Liver (tissue), 9 donors: Measurements from ENCODE around the gene THSD4. TPM values are rescaled to one million over a fixed set of nuclear protein-coding genes. Genes with fewer than 3 reads are reported as not detected.

ENCODE experiments used
- DNase-seq: peaks from one replicate; pipeline ENCODE4 v3.0.0-alpha.2; 2017; ENCODE audit warnings: low spot score
- H3K27ac ChIP-seq, 2 donors: one replicate each; pipeline ENCODE4 v1.7.0; 2013; ENCODE audit warnings: inconsistent platforms in 2 of 2, low read length in 2 of 2, control low read depth in 1 of 2, low read depth in 1 of 2, mild to moderate bottlenecking in 1 of 2
- H3K27me3 ChIP-seq, 4 donors: one replicate each; pipeline versions ENCODE4 v1.6.1 to v1.7.0; 2013; ENCODE audit warnings: low read length in 3 of 4, inconsistent platforms in 1 of 4, mild to moderate bottlenecking in 1 of 4, moderate library complexity in 1 of 4; ENCODE audit not compliant: control insufficient read depth in 4 of 4, insufficient read depth in 4 of 4
- H3K36me3 ChIP-seq, 4 donors: one replicate each; pipeline versions ENCODE4 v1.6.1 to v1.7.0; 2013; ENCODE audit warnings: low read length in 3 of 4, mild to moderate bottlenecking in 3 of 4, low read depth in 1 of 4, moderate library complexity in 1 of 4; ENCODE audit not compliant: control insufficient read depth in 4 of 4, insufficient read depth in 3 of 4
- H3K4me1 ChIP-seq, 4 donors: one replicate each; pipeline versions ENCODE4 v1.6.1 to v1.7.0; 2013; ENCODE audit warnings: low read length in 3 of 4, mild to moderate bottlenecking in 3 of 4, moderate library complexity in 1 of 4; ENCODE audit not compliant: control insufficient read depth in 4 of 4, insufficient read depth in 4 of 4
- H3K4me3 ChIP-seq, 3 donors: one replicate each; pipeline versions ENCODE4 v1.6.1 to v1.7.0; 2013; ENCODE audit warnings: low read length in 3 of 3, control low read depth in 1 of 3, low read depth in 1 of 3, mild to moderate bottlenecking in 1 of 3
- H3K9ac ChIP-seq, 2 donors: one replicate each; pipeline ENCODE4 v1.7.0; 2013; ENCODE audit warnings: low read length in 2 of 2, mild to moderate bottlenecking in 2 of 2, moderate library complexity in 2 of 2, control low read depth in 1 of 2, low read depth in 1 of 2
- H3K9me3 ChIP-seq, 4 donors: one replicate each; pipeline versions ENCODE4 v1.6.1 to v1.7.0; 2013; ENCODE audit warnings: low read length in 3 of 4; ENCODE audit not compliant: control insufficient read depth in 4 of 4
- ATF3 ChIP-seq: IDR thresholded peaks from 2 replicates; pipeline ENCODE4 v1.6.1; 2016; ENCODE audit warnings: antibody characterized with exemption
- CTCF ChIP-seq: fragments of 150-350 bp; IDR thresholded peaks from 2 replicates; pipeline ENCODE4 v1.5.1; 2017; ENCODE audit warnings: improper control_type of control experiment, low read depth, low read length; ENCODE audit not compliant: missing input control
- EGR1 ChIP-seq, 2 donors: IDR thresholded peaks; 2 replicates each; pipeline ENCODE4 v1.6.1; 2016 to 2018; ENCODE audit warnings: antibody characterized with exemption in 2 of 2, low read depth in 2 of 2
- FOXA1 ChIP-seq: IDR thresholded peaks from 2 replicates; pipeline ENCODE4 v1.6.1; 2016; ENCODE audit warnings: antibody characterized with exemption
- FOXA2 ChIP-seq: IDR thresholded peaks from 2 replicates; pipeline ENCODE4 v1.6.1; 2016; ENCODE audit warnings: antibody characterized with exemption
- GABPA ChIP-seq, 2 donors: IDR thresholded peaks in 1 of 2; conservative IDR thresholded peaks in 1 of 2; 2 replicates each; pipeline ENCODE4 v1.6.1; 2016; ENCODE audit warnings: antibody characterized with exemption in 2 of 2, mild to moderate bottlenecking in 1 of 2, moderate library complexity in 1 of 2
- HNF4A ChIP-seq, 2 donors: conservative IDR thresholded peaks; 2 replicates each; pipeline ENCODE4 v1.6.1; 2016; ENCODE audit warnings: antibody characterized with exemption in 2 of 2, mild to moderate bottlenecking in 2 of 2
- HNF4G ChIP-seq: IDR thresholded peaks from 2 replicates; pipeline ENCODE4 v1.6.1; 2016; ENCODE audit warnings: antibody characterized with exemption
- JUND ChIP-seq, 2 donors: IDR thresholded peaks; 2 replicates each; pipeline ENCODE4 v1.6.1; 2016; ENCODE audit warnings: antibody characterized with exemption in 2 of 2
- MAX ChIP-seq: IDR thresholded peaks from 2 replicates; pipeline ENCODE4 v1.6.1; 2016; ENCODE audit warnings: antibody characterized with exemption
- NR2F2 ChIP-seq: IDR thresholded peaks from 2 replicates; pipeline ENCODE4 v1.6.1; 2016; ENCODE audit warnings: antibody characterized with exemption
- RAD21 ChIP-seq, 2 donors: IDR thresholded peaks; 2 replicates each; pipeline ENCODE4 v1.6.1; 2016; ENCODE audit warnings: antibody characterized with exemption in 2 of 2, mild to moderate bottlenecking in 2 of 2
- REST ChIP-seq: IDR thresholded peaks from 2 replicates; pipeline ENCODE4 v1.6.1; 2016; ENCODE audit warnings: antibody characterized with exemption, mild to moderate bottlenecking
- RXRA ChIP-seq, 2 donors: IDR thresholded peaks; 2 replicates each; pipeline ENCODE4 v1.6.1; 2017 to 2018; ENCODE audit warnings: antibody characterized with exemption in 2 of 2, mild to moderate bottlenecking in 1 of 2
- SP1 ChIP-seq: IDR thresholded peaks from 2 replicates; pipeline ENCODE4 v1.6.1; 2018; ENCODE audit warnings: antibody characterized with exemption, mild to moderate bottlenecking
- TAF1 ChIP-seq: conservative IDR thresholded peaks from 2 replicates; pipeline ENCODE4 v1.6.1; 2016; ENCODE audit warnings: antibody characterized with exemption, mild to moderate bottlenecking
- YY1 ChIP-seq: IDR thresholded peaks from 2 replicates; pipeline ENCODE4 v1.6.1; 2016; ENCODE audit warnings: antibody characterized with exemption, mild to moderate bottlenecking
- ZBTB33 ChIP-seq: IDR thresholded peaks from 2 replicates; pipeline ENCODE4 v1.6.1; 2016; ENCODE audit warnings: antibody characterized with exemption
- WGBS: extraction: QIAGEN DNeasy Blood & Tissue Kit; methylation state at CpG from one replicate; pipeline ENCODE4 v1.1.7; 2013; 5-methylcytosine and 5-hydroxymethylcytosine counted together
- polyA plus RNA-seq, 2 donors: library from polyadenylated mRNA; stranded (reverse) in 1 of 2; unstranded in 1 of 2; fragments of 200-250 nt in 1 of 2; fragments of >200 nt in 1 of 2; fragmentation: Nextera tagmentation in 1 of 2; extraction: Ambion mirVana in 1 of 2; gene quantifications; one replicate each; pipeline versions ENCODE4 v1.2.1 to v1.2.3, GENCODE V29; 2013 to 2015
- total RNA-seq, 2 donors: library from RNA; depleted of rRNA; stranded (reverse); fragments of >200 nt; gene quantifications; one replicate each; pipeline ENCODE4 v1.2.3, GENCODE V29; 2014
- donor health status: healthy.
- donor health status: healthy.
- donor health status: healthy.
- donor health status: healthy.
- donor health status: healthy.

THSD4 gene
- total and polyA plus RNA-seq, 4 donors = 0.23 to 11.5 (median 1.9) TPM

GRCh38 chr15:71713191-71713809, 598.0 kb downstream of the THSD4 start:
- TF ChIP-seq ATF3 = no peak
- no peak for TF ChIP-seq REST
- TF ChIP-seq EGR1 (IDR thresholded peaks at IDR 0.05; ENCODE audit: low read depth in 2 of 2) = no peak
- TF ChIP-seq CTCF = no peak
- TF ChIP-seq ZBTB33 = no peak
- no peak for TF ChIP-seq SP1
- TF ChIP-seq YY1 = no peak
- TF ChIP-seq FOXA1 = no peak
- TF ChIP-seq JUND (IDR thresholded peaks at IDR 0.05) = no peak
- no peak for TF ChIP-seq GABPA (IDR thresholded peaks at IDR 0.05 in 1 of 2, conservative IDR thresholded peaks at IDR 0.05 in 1 of 2)
- TF ChIP-seq HNF4A (conservative IDR thresholded peaks at IDR 0.05) = no peak
- TF ChIP-seq TAF1 = no peak
- no peak for TF ChIP-seq FOXA2
- TF ChIP-seq NR2F2 = no peak
- no peak for TF ChIP-seq RAD21 (IDR thresholded peaks at IDR 0.05)
- TF ChIP-seq MAX = no peak
- no peak for TF ChIP-seq HNF4G
- TF ChIP-seq RXRA (IDR thresholded peaks at IDR 0.05) = no peak
- no peak overlapping the region for H3K4me3 ChIP-seq
- H3K36me3 ChIP-seq = no peaks in the 10 kb centered on the region
- peaks cover 0 to 4% (median 2%) of the 10 kb centered on the region in 4 donors for H3K4me1 ChIP-seq
- H3K9me3 ChIP-seq = no peaks in the 10 kb centered on the region
- no peak overlapping the region for H3K9ac ChIP-seq
- no peaks in the 10 kb centered on the region for H3K27me3 ChIP-seq
- WGBS = 84% methylated on average over 5 of the region's 5 CpGs
- DNase-seq = no peak
- no peak overlapping the region for H3K27ac ChIP-seq
